GM12875 (cell line): Measurements from ENCODE around the gene SKP1.

Source experiments
- H3K4me3 ChIP-seq: one replicate; pipeline ENCODE4 v1.5.1; 2011; ENCODE audit warnings: low read depth, low read length, control low read depth
- CTCF ChIP-seq: IDR thresholded peaks from 2 replicates; pipeline ENCODE4 v1.5.1; 2011; ENCODE audit warnings: low read depth, mild to moderate bottlenecking, control low read depth, inconsistent platforms, low read length, moderate library complexity, borderline replicate concordance; ENCODE audit not compliant: insufficient read depth

Gene SKP1

DNA sequence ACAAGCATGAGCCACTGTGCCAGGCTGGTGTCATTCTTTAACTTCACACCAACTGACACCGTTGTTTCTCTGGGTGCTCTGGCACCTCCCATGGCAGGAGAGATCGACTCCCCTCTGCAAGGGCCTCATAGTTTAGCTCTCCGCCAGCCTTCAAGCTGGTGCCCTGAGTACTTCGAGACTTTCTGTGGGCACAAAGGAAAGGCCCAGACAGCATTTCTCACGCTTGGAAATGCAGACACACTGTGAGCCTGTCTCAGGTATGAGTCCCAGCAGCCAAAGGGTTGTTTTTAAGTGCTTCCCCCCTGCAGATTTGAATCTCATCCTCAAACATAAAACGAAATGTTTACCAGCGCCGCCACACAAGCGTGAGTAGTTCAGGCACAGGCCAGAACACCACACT lies 73.4 kb downstream of the SKP1 start:
- H3K4me3 ChIP-seq, result no peak overlapping the region
- no peak for TF ChIP-seq CTCF

DNA sequence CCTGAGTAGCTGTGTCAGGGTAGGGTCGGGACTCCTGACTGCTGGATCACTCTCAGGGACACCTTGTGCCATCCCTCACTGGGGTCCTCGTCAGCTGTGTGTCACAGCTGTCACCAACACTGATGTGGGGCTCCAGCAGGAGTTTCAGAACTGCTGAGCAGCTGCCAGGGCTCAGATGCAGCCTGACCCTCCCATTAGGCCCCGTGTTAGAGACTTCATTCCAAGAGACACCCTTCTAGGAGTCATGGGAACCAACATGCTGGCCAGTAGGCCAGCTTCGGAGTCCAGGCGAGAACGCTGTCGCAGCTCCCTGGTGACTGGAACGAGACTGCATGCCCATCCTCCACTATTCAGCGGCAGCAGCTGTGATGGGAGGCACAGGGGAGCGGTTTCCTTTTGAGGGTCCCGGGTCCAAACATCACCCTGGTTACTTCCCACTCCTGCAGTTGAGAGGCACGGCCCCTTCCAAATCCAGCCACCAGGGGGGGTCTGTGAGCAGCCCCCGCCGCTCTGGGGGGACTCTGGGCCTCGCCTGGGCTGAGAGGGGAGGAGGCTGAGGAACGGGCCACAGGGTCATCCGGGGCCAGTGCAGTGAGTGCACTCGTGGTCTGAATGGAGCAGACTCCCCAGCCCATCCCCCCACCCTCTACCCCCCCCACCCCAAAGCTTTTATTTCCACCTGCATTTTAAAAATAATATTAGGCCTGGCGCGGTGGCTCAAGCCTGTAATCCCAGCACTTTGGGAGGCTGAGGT lies 74.9 kb downstream of the SKP1 start:
- no peak overlapping the region for H3K4me3 ChIP-seq
- peak; percentile 94 for TF ChIP-seq CTCF

- no peak overlapping the region for H3K4me3 ChIP-seq
Measured at GRCh38 chr5:134100283-134101091, 76.3 kb downstream of the SKP1 start.

GRCh38 chr5:134099939-134100282 lies 76.8 kb downstream of the SKP1 start:
- no peak for TF ChIP-seq CTCF
- no peak overlapping the region for H3K4me3 ChIP-seq

More at GRCh38 chr5:134100283-134101091, 76.3 kb downstream of the SKP1 start:
- TF ChIP-seq CTCF, result no peak

GRCh38 chr5:134099288-134099872 lies 77.4 kb downstream of the SKP1 start:
- no peak overlapping the region for H3K4me3 ChIP-seq
- TF ChIP-seq CTCF, result no peak
